GM12878 (cell line): ENCODE measurements around the gene SLC16A10.

Experiments
- CREB1 ChIP-seq: IDR thresholded peaks from 2 replicates; pipeline ENCODE4 v1.6.1; 2012; ENCODE audit warnings: low read depth, mild to moderate bottlenecking, inconsistent platforms
- CTCF ChIP-seq, 3 experiments: IDR thresholded peaks in 2 of 3; conservative IDR thresholded peaks in 1 of 3; 2 replicates each; pipeline ENCODE4 v1.5.1; 2011; ENCODE audit warnings: low read depth in 3 of 3, low read length in 3 of 3, mild to moderate bottlenecking in 3 of 3, control low read depth in 2 of 3, moderate library complexity in 2 of 3, inconsistent platforms in 1 of 3, mixed read lengths in 1 of 3; ENCODE audit not compliant: control insufficient read depth in 2 of 3, insufficient read depth in 1 of 3; ENCODE audit errors: extremely low read depth in 1 of 3
- SUZ12 ChIP-seq: fragments of 200-600 bp; sonication (generic); IDR thresholded peaks from one replicate; pipeline ENCODE4 v1.6.1; 2018; ENCODE audit warnings: antibody characterized with exemption, mild to moderate bottlenecking; ENCODE audit not compliant: unreplicated experiment

- no peak for TF ChIP-seq SUZ12
- TF ChIP-seq CTCF (IDR thresholded peaks at IDR 0.05 in 2 of 3, conservative IDR thresholded peaks at IDR 0.05 in 1 of 3; ENCODE audit: control insufficient read depth in 2 of 3, extremely low read depth in 1 of 3, insufficient read depth in 1 of 3, low read depth in 3 of 3, low read length in 3 of 3) = no peak
- no peak for TF ChIP-seq CREB1
These were observed 37.1 kb downstream of the SLC16A10 start for GRCh38 chr6:111124406-111124805.
